ENCODE results near the gene OR4M1. TPM values are rescaled to one million over a fixed set of nuclear protein-coding genes. Genes with fewer than 3 reads are reported as not detected.
"Not testable (repeated sequence)": the region's sequence is repeated elsewhere in the genome, so short reads cannot be mapped to it uniquely, and the experiment has no call there.

Gene OR4M1
- not detected for polyA plus RNA-seq (ENCODE audit: insufficient read length in 12 of 12)
- long read RNA-seq, donor 1: 0 reads
- long read RNA-seq, donor 2: 0 reads
- long read RNA-seq, donor 3: 0 reads
- long read RNA-seq, donor 4: 0 reads
- long read RNA-seq, donor 5: 0 reads
- long read RNA-seq, donor 6: 0 reads
- long read RNA-seq, donor 7: 0 reads
- long read RNA-seq, donor 8: 0 reads
- long read RNA-seq, donor 9: 0 reads
- long read RNA-seq, donor 10: 0 reads
- long read RNA-seq, donor 11: 0 reads

- DNase-seq: not testable (repeated sequence)
These were observed at the start of gene OR4M1 for GRCh38 chr14:19773204-19773603. TSS of gene OR4M1 (plus strand) at chr14:19773504. CDS start at chr14:19780323, 6,819 bp downstream.

- DNase-seq: no peak
These were observed 43.9 kb upstream of the OR4M1 start for GRCh38 chr14:19729359-19729758.

- DNase-seq: no peak
These were observed 43.5 kb upstream of the OR4M1 start for GRCh38 chr14:19729763-19730162.

- DNase-seq: not testable (repeated sequence)
These were observed 39.4 kb upstream of the OR4M1 start for GRCh38 chr14:19733893-19734292.

GRCh38 chr14:19743256-19743655 is 30.0 kb upstream of the OR4M1 start, which contains the start of gene OR4Q3:
TSS of gene OR4Q3 (plus strand) at chr14:19743571.
- DNase-seq: no peak

GRCh38 chr14:19752316-19752715 is 21.0 kb upstream of the OR4M1 start:
- DNase-seq: not testable (repeated sequence)

GRCh38 chr14:19754172-19754571 is 19.1 kb upstream of the OR4M1 start:
- DNase-seq: no peak

GRCh38 chr14:19771491-19771890 is 1.8 kb upstream of the OR4M1 start:
- DNase-seq: not testable (repeated sequence)

- no peak for DNase-seq
These were observed 1.3 kb upstream of the OR4M1 start for GRCh38 chr14:19771895-19772430.

- not testable (repeated sequence) for DNase-seq
These were observed 850 bp upstream of the OR4M1 start for GRCh38 chr14:19772454-19772853.

- DNase-seq: no peak
These were observed 2.3 kb downstream of the OR4M1 start for GRCh38 chr14:19775587-19775986.

GRCh38 chr14:19785848-19786247 is 12.5 kb downstream of the OR4M1 start:
- not testable (repeated sequence) for DNase-seq

- DNase-seq: not testable (repeated sequence)
These were observed 14.0 kb downstream of the OR4M1 start for GRCh38 chr14:19787318-19787717.

- DNase-seq: not testable (repeated sequence)
These were observed 14.8 kb downstream of the OR4M1 start for GRCh38 chr14:19788150-19788549.

GRCh38 chr14:19796520-19797108 is 23.3 kb downstream of the OR4M1 start:
- not testable (repeated sequence) for DNase-seq

GRCh38 chr14:19799880-19800279 is 26.6 kb downstream of the OR4M1 start:
- no peak for DNase-seq

- no peak for DNase-seq
These were observed 27.2 kb downstream of the OR4M1 start for GRCh38 chr14:19800282-19801117.

- DNase-seq: no peak
These were observed 27.8 kb downstream of the OR4M1 start for GRCh38 chr14:19801118-19801464.

GRCh38 chr14:19803470-19803869 is 30.2 kb downstream of the OR4M1 start, which contains the start of gene OR4N2:
TSS of gene OR4N2 (plus strand) at chr14:19803770. CDS start at chr14:19827449, 23,679 bp downstream.
- DNase-seq: not testable (repeated sequence)

- DNase-seq: not testable (repeated sequence)
These were observed 40.0 kb downstream of the OR4M1 start for GRCh38 chr14:19813171-19813920.

GRCh38 chr14:19819879-19820278 is 46.6 kb downstream of the OR4M1 start:
- not testable (repeated sequence) for DNase-seq
